ENCODE measurements around the gene PROCA1.
A peak's percentile ranks its signal among the peaks of the same experiment; 100 is the strongest.

PROCA1 gene, protein sequence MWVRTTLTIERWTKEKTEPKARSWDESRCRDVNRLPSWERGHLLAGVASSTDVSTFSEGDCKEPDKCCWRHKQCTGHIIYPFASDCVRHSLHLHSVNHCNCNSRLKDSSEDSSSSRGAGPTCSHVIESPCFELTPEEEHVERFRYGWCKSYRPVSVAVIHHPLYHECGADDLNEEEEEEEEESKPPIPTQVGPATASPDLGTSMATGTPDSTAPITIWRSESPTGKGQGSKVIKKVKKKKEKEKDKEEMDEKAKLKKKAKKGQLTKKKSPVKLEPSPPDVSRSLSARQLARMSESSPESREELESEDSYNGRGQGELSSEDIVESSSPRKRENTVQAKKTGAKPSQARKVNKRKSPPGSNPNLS

DNA sequence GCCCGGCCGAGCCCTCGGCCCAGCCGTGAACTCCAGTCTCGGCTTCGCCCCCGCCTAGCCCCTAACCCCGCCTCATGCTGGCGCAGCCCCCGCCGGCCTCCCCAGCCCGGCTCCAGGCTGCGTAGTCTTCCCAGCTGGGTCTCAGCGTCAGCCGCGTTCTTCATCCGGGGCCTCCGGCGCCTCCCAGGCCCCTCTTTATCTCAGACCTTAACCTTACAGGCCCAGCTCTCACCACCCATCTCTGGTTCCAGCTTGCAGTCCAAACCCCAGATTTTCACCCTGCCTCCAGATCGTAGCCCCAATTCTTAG lies at the start of gene PROCA1:
Gene PROCA1, minus strand, starts transcription at position 166 of the 309 bp plus-strand sequence. CDS start 228 bp downstream, outside the sequence.
- DNase-seq = no peak

DNA sequence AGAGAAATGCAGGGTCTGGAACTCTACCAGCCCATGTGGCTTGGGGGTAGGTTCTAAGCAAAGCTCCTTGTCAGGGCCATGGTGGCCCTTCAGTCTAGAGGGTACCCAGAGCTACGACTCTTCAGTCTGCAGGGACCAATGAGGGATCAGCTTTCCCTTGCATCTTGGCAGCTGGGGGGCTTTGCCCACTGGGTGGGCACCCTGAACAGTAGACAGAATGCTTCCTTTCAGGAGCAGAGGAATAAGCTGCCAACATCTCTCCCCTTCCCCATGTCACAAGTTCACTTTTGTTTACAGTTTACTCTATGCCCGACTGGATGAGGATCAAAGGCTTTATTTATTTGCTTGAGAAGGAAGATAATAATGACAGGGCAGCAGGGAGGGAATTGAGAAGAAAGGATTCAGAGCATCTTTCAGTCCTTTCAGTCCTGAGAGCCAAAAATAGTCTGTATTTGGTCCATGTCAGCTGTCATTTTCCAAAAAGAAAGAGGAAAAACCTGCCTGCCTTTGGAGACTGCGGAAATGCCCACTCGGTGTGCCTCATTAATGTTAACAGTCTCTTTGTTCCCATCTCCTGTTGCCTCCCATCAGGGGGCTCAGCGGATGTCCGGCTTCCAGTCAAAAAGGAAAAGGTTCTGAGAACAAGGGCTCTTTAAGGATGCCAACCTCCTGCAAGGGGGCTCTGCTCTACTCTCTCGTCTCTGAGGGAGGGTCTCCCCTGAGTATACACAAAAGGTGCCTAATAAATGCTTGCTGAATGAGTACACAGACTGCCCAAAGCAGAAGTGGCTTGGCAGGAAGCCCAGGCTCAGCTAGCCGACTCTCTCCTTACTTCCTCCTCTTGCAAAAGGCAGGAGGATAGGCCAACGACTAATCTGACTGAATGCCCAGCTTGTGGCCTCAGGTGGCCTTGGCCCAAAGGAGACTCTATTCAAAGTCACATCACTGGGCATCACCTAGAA lies 49.2 kb upstream of the PROCA1 start:
- DNase-seq = no peak

GRCh38 chr17:28759256-28759865 lies 47.7 kb upstream of the PROCA1 start:
- no peak for DNase-seq

DNA sequence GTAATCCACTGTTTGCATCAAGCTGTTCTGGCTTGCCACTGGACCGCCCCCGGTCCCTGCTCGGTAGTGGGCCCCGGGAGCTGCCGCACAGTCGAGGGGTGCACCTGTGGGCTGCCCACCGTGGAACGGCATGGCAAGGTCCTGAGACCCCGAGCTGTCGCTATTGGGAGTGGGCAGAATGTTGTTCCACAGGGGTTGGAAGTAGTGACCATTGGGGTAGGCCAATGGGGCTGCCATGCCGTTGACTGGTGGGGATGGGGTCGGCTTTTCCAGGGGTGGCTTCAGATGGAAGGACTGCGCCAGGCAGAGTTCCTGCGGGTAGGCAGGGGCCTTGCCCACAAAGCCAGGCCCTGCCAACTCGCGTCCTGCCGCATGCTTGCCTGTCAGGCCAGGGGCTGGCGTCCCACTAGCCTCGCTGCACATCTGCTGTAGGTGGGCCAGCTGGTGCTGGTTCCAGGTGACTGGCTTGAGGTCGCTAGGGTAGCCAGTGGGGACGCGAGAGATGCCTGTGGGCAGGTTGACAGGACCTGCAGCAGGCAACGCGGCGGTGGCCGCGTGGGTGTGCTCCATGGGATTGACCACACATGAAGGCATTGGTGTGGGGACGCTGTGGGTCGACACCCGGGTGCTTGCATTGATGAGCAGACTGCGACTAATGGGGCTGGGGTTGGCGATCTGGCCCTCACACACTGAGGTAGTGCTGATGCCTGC lies 46.9 kb upstream of the PROCA1 start:
- DNase-seq = no peak

GRCh38 chr17:28756049-28756804 lies 44.5 kb upstream of the PROCA1 start:
- no peak for DNase-seq

GRCh38 chr17:28755486-28755885 lies 43.8 kb upstream of the PROCA1 start:
- no peak for DNase-seq

- DNase-seq = no peak
Observed at GRCh38 chr17:28751600-28752366, 40.1 kb upstream of the PROCA1 start.

DNA sequence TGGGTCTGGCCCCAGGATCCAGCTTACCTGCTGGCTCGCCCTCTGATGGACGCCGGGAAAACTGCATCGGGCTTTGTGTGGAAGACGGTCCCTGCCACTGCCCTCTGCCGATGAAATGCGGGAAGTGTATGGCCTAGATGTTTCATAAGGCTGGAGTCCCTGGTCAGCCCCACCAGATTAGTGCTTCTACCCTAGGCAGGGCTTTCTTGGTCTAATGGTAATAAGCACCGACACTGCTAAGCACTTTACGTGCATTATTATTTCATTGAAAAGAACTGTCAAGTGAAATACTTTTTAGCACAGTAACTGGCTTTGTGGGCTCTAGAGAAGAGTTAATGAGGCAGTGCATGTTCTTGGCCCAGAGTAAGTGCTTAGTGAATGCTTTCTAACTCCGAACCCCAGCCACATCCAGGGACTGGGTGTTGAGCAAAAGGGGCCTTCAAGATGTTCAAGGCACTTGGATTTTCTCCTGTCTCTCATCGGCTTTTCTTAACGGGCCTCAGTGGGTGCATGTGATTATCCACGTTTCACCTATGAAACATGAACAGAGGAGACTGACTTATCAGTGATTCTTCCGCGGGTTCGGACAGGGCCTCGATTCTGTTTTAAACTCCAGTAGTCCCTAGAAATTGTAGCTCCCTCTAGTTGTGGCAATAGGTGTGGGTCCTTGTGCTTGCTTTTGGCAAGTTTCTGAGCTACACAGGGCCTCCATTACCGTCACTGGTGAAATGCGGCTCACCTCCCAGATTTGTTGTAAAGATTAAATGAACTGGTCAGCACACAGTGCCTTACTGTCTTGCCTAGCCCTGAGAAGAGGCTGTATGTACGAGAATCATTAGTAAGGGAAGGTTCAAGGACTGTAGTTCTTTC lies 38.7 kb upstream of the PROCA1 start:
- peak; percentile 95 for DNase-seq

DNA sequence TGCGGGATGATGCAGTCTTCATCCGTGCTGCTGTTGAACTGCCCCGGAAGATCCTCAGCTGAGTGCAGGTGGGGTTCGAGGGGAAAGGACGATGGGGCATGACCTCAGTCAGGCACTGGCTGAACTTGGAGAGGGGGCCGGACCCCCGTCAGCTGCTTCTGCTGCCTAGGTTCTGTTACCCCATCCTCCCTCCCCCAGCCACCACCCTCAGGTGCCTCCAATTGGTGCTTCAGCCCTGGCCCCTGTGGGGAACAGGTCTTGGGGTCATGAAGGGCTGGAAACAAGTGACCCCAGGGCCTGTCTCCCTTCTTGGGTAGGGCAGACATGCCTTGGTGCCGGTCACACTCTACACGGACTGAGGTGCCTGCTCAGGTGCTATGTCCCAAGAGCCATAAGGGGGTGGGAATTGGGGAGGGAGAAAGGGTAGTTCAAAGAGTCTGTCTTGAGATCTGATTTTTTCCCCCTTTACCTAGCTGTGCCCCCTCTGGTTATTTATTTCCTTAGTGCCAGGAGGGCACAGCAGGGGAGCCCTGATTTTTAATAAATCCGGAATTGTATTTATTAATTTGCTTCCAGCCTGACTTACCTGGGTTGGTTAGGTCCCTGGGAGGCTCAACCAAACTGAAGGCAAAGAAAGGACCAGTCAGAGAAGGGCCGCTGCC lies 38.0 kb upstream of the PROCA1 start:
- DNase-seq = no peak

GRCh38 chr17:28748852-28749515 lies 37.3 kb upstream of the PROCA1 start:
- DNase-seq = no peak

DNA sequence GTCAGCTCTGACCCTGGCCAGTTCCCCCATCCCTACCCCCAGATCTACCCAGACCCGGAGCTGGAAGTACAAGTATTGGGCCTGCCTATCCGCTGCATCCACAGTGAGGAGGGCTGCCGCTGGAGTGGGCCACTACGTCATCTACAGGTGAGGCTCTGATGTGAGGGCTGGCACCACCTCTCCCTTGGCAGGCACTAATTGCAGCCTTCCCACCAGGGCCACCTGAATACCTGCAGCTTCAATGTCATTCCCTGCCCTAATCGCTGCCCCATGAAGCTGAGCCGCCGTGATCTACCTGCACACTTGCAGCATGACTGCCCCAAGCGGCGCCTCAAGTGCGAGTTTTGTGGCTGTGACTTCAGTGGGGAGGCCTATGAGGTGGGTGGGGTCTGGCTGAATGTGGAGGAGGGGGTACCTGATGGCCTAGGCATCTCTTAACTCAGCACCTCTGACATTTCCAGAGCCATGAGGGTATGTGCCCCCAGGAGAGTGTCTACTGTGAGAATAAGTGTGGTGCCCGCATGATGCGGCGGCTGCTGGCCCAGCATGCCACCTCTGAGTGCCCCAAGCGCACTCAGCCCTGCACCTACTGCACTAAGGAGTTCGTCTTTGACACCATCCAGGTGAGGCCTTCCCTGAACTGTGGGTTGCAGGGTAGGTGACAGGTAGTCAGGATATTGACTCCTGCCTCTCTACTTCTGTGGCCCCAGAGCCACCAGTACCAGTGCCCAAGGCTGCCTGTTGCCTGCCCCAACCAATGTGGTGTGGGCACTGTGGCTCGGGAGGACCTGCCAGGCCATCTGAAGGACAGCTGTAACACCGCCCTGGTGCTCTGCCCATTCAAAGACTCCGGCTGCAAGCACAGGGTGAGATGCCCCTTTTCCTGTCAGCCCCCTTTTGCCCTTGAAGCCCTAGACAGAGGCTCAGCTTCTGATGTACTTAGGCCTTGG lies 36.4 kb upstream of the PROCA1 start:
- DNase-seq = no peak

DNA sequence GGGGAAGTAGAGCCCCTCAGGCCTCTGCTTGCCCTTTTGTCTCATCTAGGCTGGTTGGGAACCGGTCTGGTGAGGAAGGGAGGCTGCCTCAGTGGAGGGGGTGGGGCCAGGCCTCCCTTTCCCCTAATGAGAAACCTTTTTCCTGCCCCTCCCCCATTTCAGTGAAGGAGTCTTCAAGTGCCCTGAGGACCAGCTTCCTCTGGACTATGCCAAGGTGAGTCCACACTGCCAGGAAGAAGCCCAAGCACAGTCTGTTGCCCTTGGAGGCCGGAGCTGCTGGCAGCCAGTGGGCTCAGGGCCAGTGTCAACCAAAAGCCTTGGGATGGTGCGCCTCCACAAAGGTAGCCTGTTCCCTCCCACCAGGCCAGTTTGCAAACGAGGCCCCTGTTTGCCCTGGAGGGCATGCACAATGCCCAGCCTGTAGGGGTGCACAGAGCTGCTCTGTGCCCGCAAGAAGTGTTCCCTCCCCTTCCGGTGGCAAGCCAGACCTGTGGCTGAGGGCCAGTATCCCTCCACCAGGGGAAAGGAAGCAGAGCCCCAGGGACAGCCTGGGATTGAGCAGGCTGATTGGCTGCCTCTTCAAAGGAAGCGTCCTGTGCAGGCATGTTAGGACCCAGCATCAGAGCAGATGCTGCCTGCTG lies 35.5 kb upstream of the PROCA1 start:
- DNase-seq = no peak

DNA sequence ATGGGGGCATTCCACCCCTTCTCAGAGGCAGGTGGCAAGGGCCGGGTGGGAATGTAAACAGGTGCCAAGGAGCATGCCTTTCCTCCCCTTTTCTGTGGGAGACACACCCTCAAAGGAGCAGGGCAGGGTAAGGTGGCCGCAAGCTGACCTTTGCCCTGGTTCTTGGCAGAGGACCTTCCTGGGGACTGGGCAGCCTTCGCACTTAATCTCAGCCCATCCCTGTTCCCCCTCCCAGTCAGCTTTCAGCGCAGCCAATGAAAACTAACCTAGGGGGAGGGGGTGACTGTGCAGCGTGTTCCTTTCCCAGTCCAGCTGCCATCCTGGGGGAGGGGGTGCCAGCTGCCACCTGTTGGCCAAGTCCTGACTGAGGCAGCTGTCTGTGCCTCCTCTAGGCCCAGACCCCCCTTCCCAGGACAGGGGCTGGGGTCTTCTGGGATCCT lies 34.9 kb upstream of the PROCA1 start:
- DNase-seq = no peak

GRCh38 chr17:28745786-28746411 lies 34.2 kb upstream of the PROCA1 start:
- no peak for DNase-seq

DNA sequence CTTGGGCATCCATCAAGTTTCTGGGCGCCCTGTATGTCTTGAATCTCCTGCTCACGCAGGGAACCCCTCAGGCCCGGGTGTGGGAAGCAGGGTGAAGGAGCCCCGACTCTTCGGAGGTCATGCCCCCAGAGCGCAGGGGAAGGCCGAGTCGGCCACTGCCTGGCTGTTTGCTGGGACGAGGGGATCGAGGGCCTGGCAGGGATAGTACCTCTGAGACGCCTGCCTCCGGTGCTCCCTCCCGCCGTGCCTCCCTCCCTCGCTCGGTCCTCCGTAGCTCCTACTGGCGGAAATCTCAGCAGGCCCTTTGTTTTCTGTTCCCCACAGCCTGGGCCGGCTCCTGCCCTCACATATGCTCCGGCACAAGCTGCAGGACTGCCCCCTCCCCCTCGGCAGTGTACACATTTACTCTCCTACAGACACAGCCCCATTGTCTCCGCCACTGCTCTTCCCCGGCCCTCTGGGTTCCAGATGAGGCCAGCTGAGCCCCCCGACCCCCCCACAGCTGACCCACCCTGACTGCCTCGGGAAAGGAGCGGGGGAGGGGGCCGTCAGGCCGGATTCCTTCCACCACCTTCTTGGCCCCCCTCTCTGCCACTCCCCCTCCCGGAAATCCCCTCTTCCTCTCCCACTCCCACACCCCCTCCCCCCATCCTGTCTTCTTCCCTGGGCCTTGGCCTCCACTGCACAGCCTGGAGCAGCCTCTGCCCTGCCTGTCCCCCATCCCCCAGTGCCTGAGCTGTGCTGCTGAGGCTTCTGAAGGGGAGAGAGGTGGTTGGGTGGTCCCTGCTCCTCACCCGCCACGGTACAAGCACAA lies 33.5 kb upstream of the PROCA1 start:
- DNase-seq = no peak

Measured in stimulated activated CD8-positive, alpha-beta memory T cell treated with anti-CD3 and anti-CD28 coated beads, Interleukin-4, amount 100 ng/mL, for 48 hours (primary cell).